ENCODE data around the gene FLNC.
A peak's percentile ranks its signal among the peaks of the same experiment; 100 is the strongest.

FLNC gene

GRCh38 chr7:128830231-128831177, at the start of gene FLNC:
Gene FLNC (plus strand): TSS chr7:128830406. CDS start chr7:128830638, 232 bp downstream.
- peak; percentile 45 for DNase-seq

GRCh38 chr7:128781126-128781525, 49.1 kb upstream of the FLNC start:
- DNase-seq, result no peak
- in situ Hi-C loops (cut with MboI; ENCODE audit: low pct_unique_long_range_greater_than_20kb, low sequenced_read_pairs), result no loop called here

More at GRCh38 chr7:128830231-128831177, at the start of gene FLNC:
- in situ Hi-C loops (cut with MboI; ENCODE audit: low pct_unique_long_range_greater_than_20kb, low sequenced_read_pairs), result no loop called here

- DNase-seq, result no peak
- in situ Hi-C loops (cut with MboI; ENCODE audit: low pct_unique_long_range_greater_than_20kb, low sequenced_read_pairs), result no loop called here
Observed at GRCh38 chr7:128781851-128782250, 48.4 kb upstream of the FLNC start.

- peak; percentile 68 for DNase-seq
- in situ Hi-C loops (cut with MboI; ENCODE audit: low pct_unique_long_range_greater_than_20kb, low sequenced_read_pairs), result no loop called here
Observed at GRCh38 chr7:128783143-128783861, 46.9 kb upstream of the FLNC start.

GRCh38 chr7:128785738-128786137, 44.5 kb upstream of the FLNC start:
- in situ Hi-C loops (cut with MboI; ENCODE audit: low pct_unique_long_range_greater_than_20kb, low sequenced_read_pairs), result no loop called here
- no peak for DNase-seq

- DNase-seq, result no peak
Observed at GRCh38 chr7:128788446-128789412, 41.5 kb upstream of the FLNC start.

GRCh38 chr7:128790315-128791041, 39.7 kb upstream of the FLNC start:
- in situ Hi-C loops (cut with MboI; ENCODE audit: low pct_unique_long_range_greater_than_20kb, low sequenced_read_pairs), result no loop called here
- no peak for DNase-seq

More at GRCh38 chr7:128788446-128789412, 41.5 kb upstream of the FLNC start:
- in situ Hi-C loops (cut with MboI; ENCODE audit: low pct_unique_long_range_greater_than_20kb, low sequenced_read_pairs), result no loop called here

GRCh38 chr7:128791121-128791971, 38.9 kb upstream of the FLNC start, which contains the start of gene CCDC136:
Gene CCDC136 (plus strand): TSS chr7:128791968. CDS start chr7:128792412, 444 bp downstream.
- in situ Hi-C loops (cut with MboI; ENCODE audit: low pct_unique_long_range_greater_than_20kb, low sequenced_read_pairs), result no loop called here
- peak; percentile 53 for DNase-seq

GRCh38 chr7:128791972-128792327, 38.3 kb upstream of the FLNC start:
- no peak for DNase-seq
- in situ Hi-C loops (cut with MboI; ENCODE audit: low pct_unique_long_range_greater_than_20kb, low sequenced_read_pairs), result no loop called here

- in situ Hi-C loops (cut with MboI; ENCODE audit: low pct_unique_long_range_greater_than_20kb, low sequenced_read_pairs), result no loop called here
Observed at GRCh38 chr7:128792471-128793180, 37.6 kb upstream of the FLNC start.

GRCh38 chr7:128793181-128793547, 37.0 kb upstream of the FLNC start:
- DNase-seq, result peak; percentile 19
- in situ Hi-C loops (cut with MboI; ENCODE audit: low pct_unique_long_range_greater_than_20kb, low sequenced_read_pairs), result no loop called here

More at GRCh38 chr7:128792471-128793180, 37.6 kb upstream of the FLNC start:
- peak; percentile 38 for DNase-seq

GRCh38 chr7:128794020-128794419, 36.2 kb upstream of the FLNC start:
- in situ Hi-C loops (cut with MboI; ENCODE audit: low pct_unique_long_range_greater_than_20kb, low sequenced_read_pairs), result no loop called here
- peak; percentile 24 for DNase-seq

- in situ Hi-C loops (cut with MboI; ENCODE audit: low pct_unique_long_range_greater_than_20kb, low sequenced_read_pairs), result no loop called here
- no peak for DNase-seq
Observed at GRCh38 chr7:128794436-128794835, 35.8 kb upstream of the FLNC start.

GRCh38 chr7:128795129-128795528, 35.1 kb upstream of the FLNC start:
- in situ Hi-C loops (cut with MboI; ENCODE audit: low pct_unique_long_range_greater_than_20kb, low sequenced_read_pairs), result no loop called here

GRCh38 chr7:128796327-128796726, 33.9 kb upstream of the FLNC start:
- in situ Hi-C loops (cut with MboI; ENCODE audit: low pct_unique_long_range_greater_than_20kb, low sequenced_read_pairs), result no loop called here
- no peak for DNase-seq

More at GRCh38 chr7:128795129-128795528, 35.1 kb upstream of the FLNC start:
- DNase-seq, result no peak

- in situ Hi-C loops (cut with MboI; ENCODE audit: low pct_unique_long_range_greater_than_20kb, low sequenced_read_pairs), result no loop called here
- DNase-seq, result peak; percentile 64
Observed at GRCh38 chr7:128799451-128799850, 30.8 kb upstream of the FLNC start.

- no peak for DNase-seq
- in situ Hi-C loops (cut with MboI; ENCODE audit: low pct_unique_long_range_greater_than_20kb, low sequenced_read_pairs), result no loop called here
Observed at GRCh38 chr7:128800567-128800966, 29.6 kb upstream of the FLNC start.

Data from KBM-7 (cell line).